Hematopoietic multipotent progenitor cell (in vitro differentiated cells): Measurements from ENCODE around the gene APOL4. TPM values are rescaled to one million over a fixed set of nuclear protein-coding genes. Genes with fewer than 3 reads are reported as not detected.
"Not testable (repeated sequence)": the region's sequence is repeated elsewhere in the genome, so short reads cannot be mapped to it uniquely, and the experiment has no call there.

Source experiments
- DNase-seq, 3 donors: peaks; one replicate each; pipeline ENCODE4 v3.0.0-alpha.2; 2011 to 2015; ENCODE audit warnings: low read depth in 2 of 3, low spot score in 2 of 3
- total RNA-seq: library from RNA; depleted of rRNA; stranded (reverse); fragments of >200 nt; gene quantifications from one replicate; pipeline ENCODE4 v1.2.3, GENCODE V29; 2012

APOL4 gene
- total RNA-seq, 1 donor, result 5.1 TPM

DNA sequence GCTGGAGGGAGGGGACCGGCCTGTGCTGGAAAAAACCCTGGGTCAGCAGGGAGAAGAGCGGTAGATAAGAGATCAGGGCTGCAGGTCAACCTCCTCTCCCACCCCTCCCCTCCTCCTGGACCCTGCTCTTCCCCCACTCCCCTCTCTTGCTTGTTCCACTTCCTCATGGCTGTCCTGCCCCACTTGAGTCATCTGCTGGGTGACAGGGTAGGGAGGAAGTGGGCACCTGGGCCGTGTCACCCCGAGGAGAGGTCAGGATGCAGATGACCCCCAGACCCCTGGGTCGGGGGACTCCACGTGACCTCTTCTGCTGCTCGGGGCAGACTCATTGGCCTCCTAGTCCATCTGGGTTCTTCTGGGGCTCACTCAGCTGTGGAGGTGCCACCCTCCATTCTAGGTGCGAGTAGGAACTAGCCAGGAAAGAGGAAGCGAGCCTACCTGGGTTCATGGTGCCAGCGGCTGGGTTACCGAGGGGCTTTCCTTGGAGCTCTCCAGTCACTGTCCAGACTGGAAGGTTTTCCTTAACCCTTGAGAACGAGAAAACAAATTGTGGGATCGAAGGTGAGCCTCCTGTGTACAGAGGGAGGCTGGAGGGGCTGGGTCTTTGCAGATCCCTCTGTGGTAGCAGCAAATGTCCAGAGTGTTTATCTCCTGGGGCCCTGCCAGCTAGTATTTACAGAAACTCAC is 31.2 kb upstream of the APOL4 start:
- no peak for DNase-seq

DNA sequence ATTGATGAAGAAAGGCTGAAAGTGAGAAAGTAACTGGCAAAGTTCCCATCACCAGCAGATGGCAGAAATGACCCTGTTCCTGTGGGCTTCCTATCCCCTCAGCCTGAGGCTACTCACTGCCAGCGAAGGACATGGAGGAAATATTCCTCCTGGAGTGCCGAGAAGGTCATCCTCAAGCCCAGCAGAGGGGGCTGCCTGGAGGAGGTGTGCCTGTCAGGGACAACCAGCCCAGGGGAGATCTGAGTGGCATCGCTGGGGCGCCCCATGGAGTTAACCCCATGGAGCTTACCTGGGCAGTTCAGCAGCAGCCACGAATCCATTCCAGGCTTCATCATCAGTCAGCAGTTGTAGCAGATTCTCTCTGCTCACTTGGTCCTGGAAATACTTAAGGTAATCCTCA is 29.4 kb upstream of the APOL4 start:
- not testable (repeated sequence) for DNase-seq

DNA sequence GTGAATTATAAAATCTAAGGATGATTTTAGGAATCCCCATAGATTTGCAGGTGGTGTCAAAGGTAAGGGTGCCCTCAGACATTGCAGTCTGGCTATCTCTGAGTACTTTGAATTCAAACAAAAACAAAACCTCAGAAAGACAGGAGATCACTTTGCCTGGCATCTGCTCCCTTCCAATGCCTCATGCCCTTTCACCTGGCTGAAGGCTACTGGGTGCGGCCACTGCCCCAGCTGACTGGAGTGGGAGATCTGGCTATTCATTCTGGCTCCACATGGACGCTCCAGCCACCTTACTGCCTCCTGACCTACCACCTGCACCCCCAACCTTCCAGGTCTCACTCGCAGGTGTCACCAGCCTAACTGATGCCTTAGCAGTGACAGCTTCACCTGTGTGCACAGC is 28.0 kb upstream of the APOL4 start:
- DNase-seq, result not testable (repeated sequence)

DNA sequence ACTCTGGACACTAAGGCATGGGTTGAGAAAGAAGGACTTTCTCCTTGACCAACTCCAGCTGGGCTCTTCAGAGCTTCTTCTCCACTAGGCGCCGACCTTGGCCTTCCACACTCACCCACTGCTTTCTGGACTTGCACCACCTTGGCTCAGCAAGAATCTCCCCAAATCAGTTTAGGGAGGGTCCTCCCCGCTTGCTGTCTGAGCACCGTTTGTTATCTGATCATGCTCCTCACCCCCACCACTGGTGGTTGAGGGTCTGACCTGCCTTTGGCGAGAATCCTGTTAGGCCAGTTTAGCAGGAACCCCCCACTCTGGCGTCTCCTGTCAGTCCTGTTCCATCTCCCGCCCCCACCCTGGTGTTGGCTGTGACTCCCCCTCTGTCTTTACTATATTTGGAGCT is 27.3 kb upstream of the APOL4 start:
- DNase-seq, result no peak

DNA sequence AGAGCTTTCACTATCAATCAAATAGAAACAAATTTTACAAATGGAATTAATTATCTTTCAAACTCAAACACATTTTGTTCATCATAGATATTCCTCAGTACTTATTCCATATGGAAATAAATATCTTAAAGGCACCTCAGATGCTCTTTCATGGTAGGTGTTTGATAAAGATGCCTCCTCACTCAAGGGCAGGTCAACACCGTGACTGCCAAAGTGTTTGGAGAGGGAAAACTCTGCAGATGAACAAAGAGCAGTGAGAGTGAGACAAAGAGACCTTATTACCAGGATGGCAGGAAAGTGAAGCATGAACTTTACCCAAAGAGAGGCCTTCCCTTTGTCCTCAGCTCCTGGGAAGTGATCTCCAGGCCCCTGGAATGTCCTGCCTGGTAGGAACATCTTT is 26.8 kb upstream of the APOL4 start:
- DNase-seq, result not testable (repeated sequence)

DNA sequence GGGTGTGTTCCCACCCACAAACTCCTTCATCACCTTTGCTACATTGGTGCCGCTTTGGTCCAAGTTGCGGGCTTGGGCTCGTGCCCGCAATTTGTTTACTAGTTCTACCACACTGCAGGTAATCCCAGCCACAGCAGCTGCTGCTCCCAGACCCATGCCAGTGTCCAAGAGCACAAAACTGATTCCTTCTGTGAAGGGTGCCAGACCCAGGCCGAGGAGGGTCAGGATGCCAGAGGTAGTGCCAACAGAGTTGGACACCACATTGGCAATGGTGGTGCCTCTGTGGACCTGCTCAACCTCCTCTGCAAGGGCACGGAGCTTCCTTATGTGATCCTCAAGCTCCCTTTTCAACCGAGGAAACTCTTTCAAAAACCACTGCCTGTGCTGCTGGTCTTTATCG is 26.2 kb upstream of the APOL4 start:
- DNase-seq, result no peak

DNA sequence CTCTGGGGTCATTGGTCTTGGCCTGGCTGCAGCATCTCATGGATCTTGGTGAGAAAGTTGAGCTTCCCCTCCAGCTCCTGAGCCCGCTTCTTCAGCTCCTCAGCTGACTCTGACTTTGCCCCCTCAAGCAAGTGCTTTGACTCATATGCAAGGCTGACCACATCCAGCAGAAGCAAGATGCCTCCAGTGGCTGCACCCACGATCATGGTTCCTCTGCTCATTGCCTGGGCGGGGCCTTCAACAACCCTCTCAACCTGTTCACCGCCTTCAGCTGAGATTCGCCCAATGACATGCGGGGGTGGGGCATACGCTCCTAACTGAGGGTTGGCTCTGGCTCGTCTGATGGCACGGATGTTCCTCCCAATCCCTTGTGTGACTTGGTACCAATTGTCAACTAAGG is 25.8 kb upstream of the APOL4 start:
- DNase-seq, result no peak

DNA sequence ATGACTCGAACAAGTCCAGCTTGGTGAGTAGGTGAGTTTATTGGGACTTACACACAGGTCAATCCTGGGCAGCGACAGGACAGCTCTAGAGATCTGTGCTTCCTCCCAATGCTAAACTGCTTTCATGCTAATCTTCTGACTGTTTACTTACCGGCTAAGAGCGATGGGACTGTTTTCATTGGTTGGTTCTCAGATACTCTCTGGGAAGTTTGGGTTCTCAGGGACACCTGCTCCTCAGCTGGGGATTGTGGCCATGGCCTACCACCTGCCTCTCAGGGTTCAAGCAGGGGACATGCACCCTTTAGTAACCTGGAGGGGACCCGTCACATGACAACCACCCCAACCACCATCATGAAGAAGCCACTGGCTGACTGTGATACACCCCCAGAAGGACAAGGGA is 24.6 kb upstream of the APOL4 start:
- DNase-seq, result no peak

DNA sequence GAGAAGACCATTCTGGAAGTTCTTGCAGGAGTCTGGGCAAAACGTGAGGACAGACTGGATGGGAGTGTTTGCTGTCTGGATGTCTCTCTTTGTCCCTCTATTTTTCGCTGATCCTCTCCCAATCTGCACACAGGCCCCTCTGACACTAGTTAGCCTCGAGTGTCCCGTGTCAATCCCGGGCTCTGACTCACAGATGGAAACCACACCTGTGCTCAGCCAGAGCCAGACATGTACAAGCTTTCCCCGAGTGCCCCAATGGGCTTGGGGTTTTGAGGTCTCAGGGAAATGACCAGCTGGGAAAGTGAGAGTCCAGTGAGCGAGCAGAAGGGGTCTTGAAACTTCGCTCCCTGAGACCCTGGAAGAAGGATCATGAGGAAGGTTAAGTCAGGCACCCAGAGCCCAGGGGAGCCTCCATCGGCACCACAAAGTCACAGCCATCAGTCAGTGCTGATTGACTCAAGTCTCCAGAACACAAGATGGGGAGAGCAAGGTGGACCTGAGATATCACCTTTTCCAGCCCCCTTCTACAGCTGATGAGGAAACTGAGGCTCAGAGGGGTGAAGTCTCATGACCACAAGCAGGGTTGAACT is 23.8 kb upstream of the APOL4 start:
- no peak for DNase-seq

DNA sequence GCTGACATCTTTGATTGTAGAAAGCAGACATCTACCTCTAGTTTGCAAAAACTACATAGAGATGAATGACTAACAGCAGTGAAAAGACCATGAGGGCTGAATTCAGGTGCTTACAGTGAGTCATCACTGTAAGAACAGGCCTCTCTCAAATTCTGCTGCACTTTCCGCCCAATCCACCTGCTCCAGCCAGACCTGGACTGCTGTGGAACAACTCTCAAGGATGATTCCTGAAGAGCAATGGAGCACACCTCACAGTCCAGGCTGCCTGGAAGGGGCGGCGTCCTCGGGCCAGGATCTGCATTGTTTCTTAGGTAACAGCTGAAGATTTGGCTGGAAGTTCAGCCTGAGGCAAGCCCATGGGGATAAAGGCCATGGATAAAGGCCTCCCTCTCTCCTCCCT is 22.6 kb upstream of the APOL4 start:
- no peak for DNase-seq

DNA sequence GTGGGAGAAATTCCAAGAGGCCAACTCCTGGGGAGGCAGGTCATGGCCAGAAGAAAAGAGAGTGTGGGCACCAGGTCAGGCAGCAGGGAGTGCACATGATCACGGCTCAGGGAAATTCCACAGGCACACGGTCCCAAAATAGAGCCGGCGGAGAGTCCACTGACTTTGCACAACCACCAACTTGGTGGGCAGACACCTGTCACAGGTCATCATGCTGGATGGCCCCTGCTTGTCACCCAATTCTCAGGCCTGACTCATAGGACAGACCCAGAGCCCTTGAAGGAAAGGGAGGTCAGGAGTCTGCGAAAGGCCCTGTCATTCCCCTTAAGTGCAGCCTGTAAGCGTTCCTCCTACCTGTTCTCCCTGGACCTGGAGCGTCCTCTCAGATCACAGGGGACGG is 21.9 kb upstream of the APOL4 start:
- no peak for DNase-seq

DNA sequence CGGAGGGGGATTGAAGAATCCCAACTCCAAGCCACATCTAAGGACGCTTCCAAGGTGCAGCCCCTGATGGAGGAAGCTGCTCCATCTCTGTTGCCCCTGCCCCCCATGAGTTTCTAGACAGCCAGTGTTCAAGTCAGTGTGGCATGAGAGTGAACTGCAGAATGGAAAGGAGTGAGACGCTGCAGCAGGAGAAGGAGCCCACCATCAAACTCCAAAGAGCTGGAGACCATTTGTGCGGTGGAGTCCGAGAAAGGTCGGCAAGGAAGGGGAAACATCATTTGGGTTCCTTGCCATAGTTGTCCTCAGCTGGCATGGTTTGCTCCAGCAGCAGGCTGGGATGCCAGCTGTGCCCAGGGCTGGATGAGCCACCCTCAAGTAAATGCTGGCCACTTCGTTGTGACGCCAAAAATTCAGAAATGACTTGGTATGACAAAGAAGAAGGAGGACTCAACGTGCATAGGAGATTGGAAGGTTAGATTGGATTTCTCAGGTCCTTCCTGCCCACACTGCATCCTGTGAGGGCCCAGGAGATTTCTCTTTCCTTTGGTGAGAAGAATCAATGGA is 21.4 kb upstream of the APOL4 start:
- no peak for DNase-seq

DNA sequence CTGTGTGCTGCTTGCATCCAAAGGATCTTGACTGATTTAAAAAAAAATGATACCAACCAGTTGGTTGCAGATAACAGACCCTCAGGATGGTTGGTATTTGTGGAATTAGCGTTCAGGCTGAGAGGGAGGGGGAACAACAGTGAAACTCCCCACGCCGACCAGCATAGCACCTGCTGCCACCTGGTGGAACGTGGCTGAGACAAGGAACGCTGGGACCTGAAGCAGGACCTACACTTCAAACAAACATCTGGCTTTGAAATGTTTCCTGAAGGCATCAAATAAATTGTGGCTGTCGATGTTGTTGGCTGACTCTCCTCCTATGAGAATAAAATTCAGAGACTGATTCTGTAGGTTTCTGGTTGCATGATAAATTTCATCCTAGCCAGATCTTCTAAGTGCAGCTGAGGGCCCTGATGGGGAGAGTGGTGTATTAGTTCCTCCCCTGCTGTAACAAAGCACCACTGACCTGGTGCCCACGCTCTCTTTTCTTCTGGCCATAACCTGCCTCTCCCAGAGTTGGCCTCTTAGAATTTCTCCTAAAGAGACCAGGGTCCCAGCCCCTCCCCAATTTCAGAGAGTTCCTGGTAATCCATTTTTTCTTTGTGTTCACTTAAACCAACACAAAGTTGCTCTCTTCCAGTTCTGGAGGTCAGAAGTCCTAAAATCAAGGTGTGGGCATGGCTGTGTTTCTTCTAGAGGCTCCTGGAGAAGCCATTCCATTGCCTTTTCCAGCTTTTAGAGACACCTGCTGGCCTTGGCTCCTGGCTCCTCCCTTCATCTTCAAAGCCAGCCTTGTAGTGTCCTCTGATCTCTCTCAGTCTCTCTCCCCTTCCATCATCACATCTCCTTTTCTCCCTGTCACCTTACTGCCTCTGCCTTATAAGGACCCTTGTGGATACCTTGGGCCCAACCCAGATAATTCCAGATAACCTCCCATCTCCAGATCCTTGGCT is 20.5 kb upstream of the APOL4 start:
- DNase-seq, result peak; percentile 16 to 57 (median 47)

DNA sequence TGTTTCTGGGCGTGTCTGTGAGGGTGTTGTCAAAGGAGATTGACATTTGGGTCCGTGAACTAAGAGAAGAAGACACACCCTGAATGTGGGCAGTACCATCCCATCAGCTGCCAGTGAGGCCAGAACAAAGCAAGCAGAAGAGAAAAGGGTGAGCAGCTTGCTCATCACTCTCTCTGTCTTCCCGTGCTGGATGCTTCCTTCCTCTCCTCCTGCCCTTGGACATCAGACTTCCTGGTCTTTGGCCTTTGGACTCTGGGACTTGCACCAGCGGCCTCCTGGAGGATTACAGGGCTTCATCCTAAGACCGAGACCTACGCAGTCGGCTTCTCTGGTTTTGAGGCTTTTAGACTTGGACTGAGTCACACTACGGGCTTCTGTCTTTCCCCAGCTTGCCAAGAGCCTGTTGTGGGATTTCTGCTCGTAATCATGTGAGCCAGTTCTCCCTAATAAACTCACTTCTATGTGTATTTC is 18.9 kb upstream of the APOL4 start:
- DNase-seq, result no peak

DNA sequence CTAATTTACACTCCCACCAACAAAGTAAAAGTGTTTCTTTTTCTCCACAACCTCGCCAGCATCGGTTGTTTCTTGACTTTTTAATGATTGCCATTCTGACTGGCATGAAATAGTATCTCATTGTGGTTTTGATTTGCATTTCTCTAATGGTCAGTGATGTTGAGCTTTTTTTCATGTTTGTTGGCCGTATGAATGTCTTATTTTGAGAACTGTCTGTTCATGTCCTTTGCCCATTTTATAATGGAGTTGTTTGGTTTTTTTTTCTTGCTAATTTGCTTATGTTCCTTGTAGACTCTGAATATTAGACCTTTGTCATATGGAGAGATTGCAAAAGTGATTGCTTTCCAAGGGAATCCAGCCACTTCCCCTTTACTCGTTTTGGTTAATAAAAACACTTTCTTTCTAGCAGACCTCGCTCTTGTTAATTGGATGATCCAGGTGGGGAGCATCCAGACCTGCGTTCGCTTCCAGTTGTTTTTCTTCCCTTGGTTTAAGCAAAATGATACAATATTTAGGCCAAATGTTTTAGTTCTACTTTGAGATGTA is 17.1 kb upstream of the APOL4 start:
- no peak for DNase-seq

DNA sequence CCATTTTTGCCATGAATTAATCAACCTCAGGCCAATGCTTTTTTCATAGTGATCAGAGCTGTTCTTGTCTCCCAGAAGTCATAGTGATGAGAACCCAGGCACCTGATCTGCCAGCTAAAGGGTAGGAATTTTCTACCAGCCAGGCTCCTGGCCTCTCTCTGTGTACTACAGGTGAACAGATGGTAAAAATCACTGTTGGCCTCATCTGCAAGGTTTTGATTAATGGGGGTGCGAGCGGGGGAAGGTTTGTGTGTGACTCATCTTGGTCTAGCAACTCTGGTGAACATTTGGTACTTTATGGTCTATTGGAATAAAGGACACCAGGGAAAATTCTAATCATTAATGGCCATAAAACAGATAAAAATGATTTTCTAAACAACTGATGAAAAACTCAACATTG is 14.4 kb upstream of the APOL4 start:
- no peak for DNase-seq

DNA sequence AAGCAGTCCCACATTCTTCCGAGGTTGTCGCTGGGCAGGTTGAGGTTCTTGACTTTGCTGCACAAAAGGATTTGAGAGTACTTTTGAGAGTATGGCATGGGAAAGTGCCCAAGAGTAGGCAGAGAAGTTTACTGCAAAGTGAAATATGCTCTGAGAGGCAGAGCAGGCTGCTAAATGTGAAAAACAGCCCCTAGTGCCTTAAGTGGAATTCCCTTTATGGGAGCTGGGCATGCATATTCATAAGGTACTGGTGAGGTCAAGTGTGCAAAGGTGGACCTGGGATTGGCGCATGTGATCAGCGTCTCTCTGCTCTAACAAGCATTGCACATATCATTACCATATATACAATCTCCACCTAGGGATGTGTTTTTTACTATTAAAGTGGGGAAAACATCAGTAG is 12.0 kb upstream of the APOL4 start:
- no peak for DNase-seq

DNA sequence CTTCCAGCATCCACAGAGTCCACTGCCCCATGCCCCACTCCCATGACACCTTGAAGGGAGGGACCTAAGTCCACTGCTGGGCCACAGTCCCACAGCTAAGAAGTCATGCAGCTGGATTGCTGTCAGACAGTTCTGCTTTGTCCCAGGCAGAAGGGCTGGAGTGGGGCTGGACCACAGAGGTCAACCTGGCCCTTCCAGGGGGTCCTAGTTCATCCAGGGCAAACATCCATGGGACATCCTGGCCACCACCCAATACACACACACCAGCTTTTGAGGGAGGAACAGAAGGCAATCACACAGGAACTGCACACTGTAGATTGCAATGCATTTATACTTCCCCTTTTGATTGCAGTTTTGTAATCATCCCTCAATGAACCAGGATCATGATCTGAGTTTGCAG is 11.3 kb upstream of the APOL4 start:
- peak in 1 of 3 donors; percentile 57 for DNase-seq

DNA sequence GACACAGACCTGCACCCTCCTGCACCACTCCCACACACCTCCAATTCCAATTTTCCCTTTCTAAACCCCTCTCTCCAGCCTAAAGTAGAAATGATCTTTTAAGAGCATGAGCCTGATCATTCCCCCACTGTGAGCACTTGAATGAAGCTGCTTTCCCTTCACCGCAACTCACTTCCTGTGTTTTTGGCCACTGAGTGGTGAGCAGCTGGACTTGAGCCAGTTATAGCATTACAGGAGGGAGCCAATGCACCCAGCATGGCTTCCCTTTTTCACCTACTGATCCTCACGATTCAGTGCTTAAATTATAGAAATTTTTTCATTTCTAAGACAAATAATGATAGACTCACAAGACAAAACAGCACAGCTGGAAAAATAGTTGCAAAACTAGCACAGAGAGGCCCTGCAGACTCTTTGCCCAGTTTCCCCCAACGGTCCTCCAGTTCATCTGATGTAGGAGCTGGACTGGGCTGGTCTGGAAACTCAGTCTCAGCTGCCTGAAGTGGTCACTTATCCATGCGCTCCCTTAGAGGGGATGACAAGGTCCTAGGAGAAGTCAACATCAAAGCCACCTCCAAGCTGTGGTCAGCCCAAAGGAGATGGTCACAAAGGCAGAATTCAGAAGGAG is 9.7 kb upstream of the APOL4 start:
- peak in 2 of 3 donors; percentile 54 to 75 for DNase-seq

DNA sequence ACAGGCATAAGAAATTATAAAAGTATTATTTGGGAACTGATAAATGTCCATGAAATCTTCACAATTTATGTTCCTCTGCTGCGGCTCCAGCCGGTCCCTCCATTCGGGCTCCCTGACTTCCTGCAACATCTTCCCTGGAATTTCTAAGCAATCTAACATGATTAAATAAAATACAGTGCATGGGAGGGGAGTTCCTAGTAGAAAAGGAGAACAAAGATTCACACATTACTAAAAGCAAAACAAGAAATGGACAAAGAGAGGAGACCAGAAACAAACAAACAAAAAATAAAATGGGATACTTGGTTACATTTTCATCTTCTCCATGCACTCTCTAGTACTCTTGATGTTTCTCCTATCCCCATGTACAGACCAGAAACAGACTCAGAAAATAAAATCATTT is 8.6 kb upstream of the APOL4 start:
- DNase-seq, result no peak
